HL-60/S4 (cell line): ENCODE data around the gene TBC1D22A.

Experiments
- in situ Hi-C: fragments of 300-500 bp; cut with MboI; formaldehyde crosslinking; loops from 2 replicates; pipeline ENCODE4 v1.14.3; 2022; ENCODE audit warnings: low sequenced_read_pairs

TBC1D22A gene

GRCh38 chr22:47005506-47006408 is 243.3 kb downstream of the TBC1D22A start:
- in situ Hi-C loops = no loop called here

GRCh38 chr22:47006433-47006832 is 244.0 kb downstream of the TBC1D22A start:
- in situ Hi-C loops = no loop called here

GRCh38 chr22:47006869-47007268 is 244.4 kb downstream of the TBC1D22A start:
- in situ Hi-C loops = no loop called here

DNA sequence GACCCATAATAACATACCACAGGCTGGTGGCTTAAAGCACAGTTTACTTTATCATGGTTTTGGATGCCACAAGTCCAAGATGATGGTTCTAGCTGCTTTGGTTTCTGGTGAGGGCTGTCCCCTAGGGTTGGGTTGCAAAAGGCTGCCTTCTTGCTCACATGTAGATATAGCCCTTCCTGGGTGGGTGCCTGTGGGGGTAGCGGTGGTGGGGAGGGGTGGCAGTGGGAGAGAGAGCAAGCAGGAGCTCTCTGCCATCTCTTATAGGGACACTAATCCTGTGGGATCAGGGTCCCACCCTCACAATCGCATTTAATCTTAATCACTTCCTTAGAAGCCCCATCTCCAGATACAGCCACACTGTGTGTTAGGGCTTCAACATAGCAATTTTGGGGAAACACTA is 245.0 kb downstream of the TBC1D22A start:
- in situ Hi-C loops = no loop called here

GRCh38 chr22:47008208-47008885 is 245.9 kb downstream of the TBC1D22A start:
- in situ Hi-C loops = no loop called here

DNA sequence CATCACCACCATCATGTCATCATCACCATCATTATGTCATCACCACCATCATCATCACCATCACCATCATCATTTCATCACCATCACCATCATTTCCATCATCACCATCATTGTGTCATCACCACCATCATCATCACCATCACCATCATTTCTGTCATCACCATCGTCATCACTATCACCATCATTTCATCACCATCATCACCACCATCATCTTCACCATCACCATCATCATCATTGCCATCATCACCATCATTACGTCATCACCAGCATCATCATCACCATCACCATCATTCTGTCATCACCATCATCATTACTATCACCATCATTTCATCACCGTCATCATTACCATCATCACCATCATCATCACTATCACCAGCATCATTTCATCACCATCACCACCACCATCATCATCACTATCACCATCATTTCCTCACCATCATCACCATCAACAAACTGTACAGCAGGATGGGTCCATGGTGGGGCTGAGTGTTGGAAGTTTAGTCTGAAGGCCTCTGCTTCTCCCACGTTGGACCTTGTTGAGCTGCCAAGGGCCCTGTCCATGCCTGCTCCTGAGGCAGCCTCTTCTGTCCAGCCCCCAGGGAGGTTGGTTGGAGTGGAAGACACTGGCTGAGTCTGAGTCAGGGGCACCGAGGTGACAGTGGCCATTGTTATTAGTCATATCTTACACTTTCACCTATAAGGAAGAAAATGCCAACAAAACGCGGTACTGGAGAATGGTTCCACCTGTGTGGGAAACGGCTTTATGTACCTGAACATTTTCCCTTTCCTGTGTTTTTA is 247.1 kb downstream of the TBC1D22A start:
- in situ Hi-C loops = no loop called here

GRCh38 chr22:47010211-47010610 is 247.8 kb downstream of the TBC1D22A start:
- in situ Hi-C loops = no loop called here

DNA sequence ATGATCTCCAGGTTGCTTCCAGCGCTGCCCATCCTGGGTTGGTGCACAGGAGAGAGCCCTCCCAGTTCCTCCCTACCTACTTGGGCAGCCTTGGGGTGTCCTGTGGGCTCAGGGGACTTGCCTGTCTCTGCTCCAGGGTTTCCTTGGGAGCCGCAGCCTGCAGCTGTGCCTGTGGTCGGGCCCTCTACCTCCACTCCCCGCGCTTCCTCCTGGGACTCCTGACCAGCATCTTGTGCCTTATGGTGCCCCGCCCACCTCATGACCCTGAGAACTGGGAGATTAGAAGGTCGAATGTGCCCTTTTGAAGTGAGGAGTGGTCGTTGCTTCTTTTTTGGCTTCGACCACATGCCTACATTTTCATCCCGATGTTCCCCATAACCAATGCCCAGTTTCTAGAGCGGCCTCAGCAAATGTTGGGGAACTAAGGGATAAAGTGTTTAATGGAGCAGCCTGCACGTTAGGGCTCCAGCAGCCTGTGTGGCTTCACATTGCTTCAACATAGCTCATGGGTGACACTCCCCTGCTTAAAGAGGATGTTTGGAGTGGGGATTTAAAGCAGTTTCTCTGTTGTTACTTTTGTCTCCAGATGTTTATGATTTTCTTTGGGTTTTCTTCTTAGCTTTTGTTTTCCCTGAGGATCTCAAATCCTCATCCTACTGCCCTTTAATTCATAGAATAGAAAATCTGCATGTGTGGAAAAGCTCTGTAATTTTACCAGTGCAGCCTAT is 248.8 kb downstream of the TBC1D22A start:
- in situ Hi-C loops = no loop called here

GRCh38 chr22:47011859-47012258 is 249.4 kb downstream of the TBC1D22A start:
- in situ Hi-C loops = no loop called here

DNA sequence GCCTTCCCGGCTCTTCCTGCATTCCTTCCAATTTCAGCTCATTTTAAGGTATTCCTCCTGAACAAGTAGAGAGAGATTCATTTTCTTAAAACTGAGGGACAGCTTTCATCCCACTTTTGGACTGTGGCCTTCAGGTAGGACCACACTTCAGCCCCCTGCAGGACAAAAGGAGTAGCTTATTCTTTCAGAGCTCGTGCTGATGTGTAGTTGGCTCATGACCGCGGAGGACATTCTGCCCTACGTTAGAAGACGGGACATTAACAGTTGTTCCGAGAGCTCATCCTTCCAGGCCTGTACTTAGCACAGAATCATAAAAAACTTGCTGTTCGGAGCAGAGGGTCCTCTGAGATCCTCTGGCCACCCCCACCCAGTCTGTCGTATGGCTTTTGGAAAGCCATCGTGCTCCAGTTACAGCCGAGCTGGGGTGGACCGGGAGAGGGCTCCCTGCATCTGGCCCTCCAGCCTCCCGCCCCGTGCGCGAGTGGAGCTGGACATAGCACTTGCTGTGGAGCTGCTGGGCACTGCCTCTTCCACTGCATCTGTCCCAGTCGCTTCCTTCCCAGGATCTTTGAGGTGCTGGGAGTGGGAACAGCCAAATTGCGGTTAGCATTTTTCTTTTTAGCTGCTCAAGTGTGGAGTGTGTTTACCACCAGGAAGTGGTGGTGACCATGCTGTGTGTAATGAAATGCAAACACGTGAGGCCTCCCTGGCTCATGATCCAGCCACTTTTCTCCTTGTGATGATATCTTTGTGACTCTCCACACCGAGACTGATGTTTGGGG is 250.3 kb downstream of the TBC1D22A start:
- in situ Hi-C loops = no loop called here

DNA sequence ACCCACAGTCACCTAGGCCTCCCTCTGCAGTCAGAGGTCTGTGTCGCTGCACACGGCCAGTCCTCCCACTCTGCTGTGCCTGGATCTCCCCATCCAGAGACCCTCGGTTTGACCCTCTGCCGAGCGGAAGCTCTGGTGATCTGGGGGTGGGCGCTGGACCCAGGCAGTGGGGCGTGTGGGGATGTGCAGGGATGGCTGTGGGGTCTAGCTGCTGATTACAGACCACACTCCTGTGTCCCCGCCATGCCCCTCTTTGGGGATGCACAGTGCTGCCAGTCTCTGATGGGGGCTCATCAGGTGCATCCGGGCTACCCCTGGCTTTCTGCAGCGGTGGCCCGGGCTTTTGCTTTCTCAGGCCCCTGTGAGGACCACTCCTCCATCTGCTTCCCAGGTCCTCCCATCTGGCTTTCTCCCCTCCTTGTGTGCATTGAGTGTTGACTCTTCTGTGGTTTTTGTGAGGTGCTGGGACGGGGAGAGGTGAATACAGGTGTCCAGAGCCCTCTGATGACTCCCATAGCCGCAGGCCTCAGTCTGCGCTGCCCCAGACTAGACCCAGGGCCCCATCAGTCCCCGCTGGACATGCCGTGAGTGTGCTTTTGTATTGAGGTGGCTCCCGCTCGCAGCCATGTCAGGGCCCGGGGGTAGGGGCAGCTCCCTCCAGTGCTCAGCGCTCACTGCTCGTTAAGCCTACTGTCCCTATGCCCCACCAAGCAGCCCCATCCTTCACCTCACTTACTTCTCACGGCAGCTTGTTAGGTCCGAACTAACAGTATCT is 251.6 kb downstream of the TBC1D22A start:
- in situ Hi-C loops = no loop called here

DNA sequence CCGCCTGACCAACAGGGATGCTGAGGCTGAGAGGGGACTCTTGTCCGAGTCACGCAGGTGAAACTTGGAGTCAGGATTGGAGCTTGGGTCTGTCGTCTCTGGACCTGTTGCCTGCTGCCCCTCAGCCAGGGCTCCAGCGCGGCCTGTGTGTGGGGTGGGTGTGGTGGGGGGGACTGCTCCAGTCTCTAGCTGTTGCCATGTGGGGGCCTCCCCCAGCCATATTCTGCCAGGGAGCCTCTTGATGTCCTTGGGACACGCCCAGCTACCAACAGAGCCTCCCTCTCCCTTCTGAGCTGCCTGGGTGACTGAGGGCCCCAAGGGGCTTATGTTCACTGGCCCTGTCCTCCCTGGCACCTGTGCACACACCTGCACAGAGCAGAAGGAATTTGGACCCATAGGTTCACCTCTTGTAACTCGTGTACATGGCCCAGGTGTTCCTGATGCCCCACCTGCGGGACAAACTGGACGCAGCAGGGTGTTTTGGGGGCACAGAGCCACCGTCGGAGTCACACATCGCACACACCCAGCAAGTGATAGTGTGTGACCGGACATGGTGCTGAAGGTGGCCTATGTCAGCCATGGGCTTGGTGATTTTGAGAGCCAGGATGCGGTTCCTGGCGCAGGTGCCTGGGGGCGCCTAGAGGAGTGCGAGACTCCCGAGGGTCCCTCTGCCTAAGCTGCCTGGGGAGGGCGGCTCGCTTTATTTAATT is 252.3 kb downstream of the TBC1D22A start:
- in situ Hi-C loops = no loop called here

DNA sequence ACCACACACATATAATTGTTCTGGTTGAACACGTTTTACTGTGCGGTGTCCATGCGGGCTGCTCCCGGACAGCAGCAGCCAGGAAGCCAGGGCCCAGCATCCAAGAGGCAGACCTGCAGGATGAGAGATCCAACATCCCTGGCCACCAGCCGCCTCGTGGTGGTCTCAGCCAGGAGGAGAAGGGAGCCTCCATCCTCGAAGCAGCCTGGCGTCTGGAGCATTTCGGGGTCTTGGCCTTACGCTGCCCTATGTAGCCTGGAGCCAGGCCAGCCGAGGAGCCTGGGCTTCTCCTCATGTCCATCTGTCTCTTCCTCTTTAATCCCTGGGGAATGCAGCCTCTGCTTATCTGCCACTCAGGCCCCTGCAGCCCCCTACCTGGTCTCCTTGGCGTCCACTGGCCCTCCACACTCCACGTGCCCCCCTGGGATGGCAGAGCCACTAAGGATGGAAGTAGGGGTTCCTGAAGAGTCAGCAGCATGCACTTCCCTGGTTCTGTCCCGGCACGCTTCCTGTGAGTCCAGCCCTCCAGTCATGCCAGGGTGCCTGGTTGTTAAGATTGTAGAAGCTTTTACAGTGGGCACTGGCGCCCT is 253.2 kb downstream of the TBC1D22A start:
- in situ Hi-C loops = no loop called here

- in situ Hi-C loops = no loop called here
These were observed 254.2 kb downstream of the TBC1D22A start for GRCh38 chr22:47016631-47017030.

DNA sequence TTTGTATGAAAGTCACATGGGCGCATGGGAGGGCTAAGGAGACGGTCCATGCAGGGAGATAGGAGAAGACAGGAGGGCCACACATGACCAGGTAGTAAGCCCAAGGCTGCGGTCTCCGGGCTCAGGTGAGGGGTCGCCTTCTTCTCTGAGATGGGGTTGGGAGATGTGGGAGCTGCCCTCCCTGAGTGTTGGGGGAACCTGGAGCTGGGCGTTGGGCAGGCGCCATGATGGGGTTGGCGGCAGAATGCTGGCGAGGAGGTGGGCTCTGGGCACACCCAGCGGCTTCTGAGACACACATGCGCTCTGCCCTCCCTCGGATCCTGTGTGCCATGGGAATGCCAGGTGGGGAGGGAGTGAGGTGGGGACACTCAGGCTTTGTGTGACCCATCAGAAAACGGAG is 254.8 kb downstream of the TBC1D22A start:
- in situ Hi-C loops = no loop called here

- in situ Hi-C loops = no loop called here
These were observed 255.8 kb downstream of the TBC1D22A start for GRCh38 chr22:47018010-47018910.
